CD4-positive, alpha-beta T cell treated with Interleukin-4 for 1 hour (primary cell): ENCODE results near the gene FNTB.
A peak's percentile ranks its signal among the peaks of the same experiment; 100 is the strongest.
"Not testable (repeated sequence)": the region's sequence is repeated elsewhere in the genome, so short reads cannot be mapped to it uniquely, and the experiment has no call there.

Experiments
- DNase-seq, 2 donors: peaks; one replicate each; pipeline ENCODE4 v3.0.0-alpha.2; 2020 to 2022

FNTB gene

GRCh38 chr14:65054471-65055085 lies 67.9 kb downstream of the FNTB start:
- DNase-seq, result peak in 1 of 2 donors; percentile 38

DNA sequence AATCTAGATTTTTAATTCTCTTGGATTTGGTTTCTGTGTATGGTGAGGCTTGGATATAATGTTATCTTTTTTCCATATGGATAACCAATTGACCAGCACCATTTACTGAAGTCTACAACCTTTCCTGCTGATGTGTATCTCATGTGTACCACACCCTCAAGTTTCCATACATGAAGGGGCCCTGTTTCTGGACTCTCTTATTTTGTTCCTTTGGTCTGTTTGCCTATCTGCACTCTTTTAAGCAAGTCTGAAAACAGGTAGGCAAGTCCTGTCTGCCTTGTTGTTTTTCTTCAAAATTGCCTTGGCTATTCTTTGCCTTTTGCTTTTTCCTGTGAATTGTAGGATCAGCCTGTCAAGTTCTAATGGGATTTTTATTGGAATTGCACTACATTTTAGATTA lies 71.0 kb downstream of the FNTB start:
- no peak for DNase-seq

- no peak for DNase-seq
Observed at GRCh38 chr14:65062096-65063075, 75.7 kb downstream of the FNTB start.

DNA sequence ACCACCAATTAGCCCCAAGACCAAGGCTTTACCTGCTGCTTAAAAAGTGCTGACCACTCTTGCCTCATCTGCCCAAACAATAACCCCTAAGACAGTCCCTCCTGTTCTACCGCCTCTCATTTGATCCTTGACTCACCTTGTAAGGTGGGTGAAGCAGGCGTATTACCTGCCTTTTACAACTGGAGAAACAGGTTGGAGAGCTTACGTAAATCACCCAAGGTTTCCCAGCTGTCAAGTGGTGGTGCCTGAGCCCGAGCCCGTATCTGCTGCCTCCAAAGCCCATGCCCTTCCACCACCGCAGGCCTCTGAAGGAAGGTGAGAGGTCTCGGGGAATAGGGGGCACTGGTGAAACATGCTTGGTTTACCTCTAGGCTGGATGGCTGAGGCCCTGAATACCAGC lies 79.0 kb downstream of the FNTB start:
- no peak for DNase-seq

GRCh38 chr14:65069874-65070413 lies 83.2 kb downstream of the FNTB start:
- no peak for DNase-seq

- no peak for DNase-seq
Observed at GRCh38 chr14:65070471-65070976, 83.8 kb downstream of the FNTB start.

GRCh38 chr14:65071544-65071943 lies 84.8 kb downstream of the FNTB start:
- no peak for DNase-seq

GRCh38 chr14:65072256-65072655 lies 85.6 kb downstream of the FNTB start:
- DNase-seq, result no peak

- no peak for DNase-seq
Observed at GRCh38 chr14:65072937-65073336, 86.2 kb downstream of the FNTB start.

DNA sequence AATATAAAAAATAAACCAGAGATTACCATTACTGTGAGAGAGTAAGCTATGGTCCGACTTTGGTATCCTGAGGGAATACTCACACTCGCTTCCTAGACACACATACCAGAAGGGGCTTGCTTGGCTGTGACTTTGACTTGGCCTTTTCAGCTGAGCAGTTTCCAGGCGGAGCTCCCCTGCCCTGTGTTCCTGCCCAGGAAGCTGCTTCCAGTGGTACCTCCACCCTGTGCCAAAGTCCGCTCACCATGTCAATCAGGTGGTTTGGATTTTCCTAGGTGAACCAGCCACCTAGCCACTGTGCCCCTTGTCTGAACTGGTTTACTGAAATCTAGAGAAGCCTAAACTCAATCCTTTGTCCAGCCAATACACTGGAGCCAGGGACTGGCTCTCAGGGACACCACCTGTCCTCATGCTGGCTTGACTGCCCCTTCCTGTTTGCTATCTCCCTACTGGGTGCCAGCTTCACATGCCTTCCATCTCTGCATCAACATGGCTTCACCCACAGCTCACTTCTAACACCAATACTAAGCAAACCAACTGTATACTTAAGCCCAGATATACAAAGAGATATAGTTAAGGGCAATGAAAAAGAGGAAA lies 87.0 kb downstream of the FNTB start:
- no peak for DNase-seq

DNA sequence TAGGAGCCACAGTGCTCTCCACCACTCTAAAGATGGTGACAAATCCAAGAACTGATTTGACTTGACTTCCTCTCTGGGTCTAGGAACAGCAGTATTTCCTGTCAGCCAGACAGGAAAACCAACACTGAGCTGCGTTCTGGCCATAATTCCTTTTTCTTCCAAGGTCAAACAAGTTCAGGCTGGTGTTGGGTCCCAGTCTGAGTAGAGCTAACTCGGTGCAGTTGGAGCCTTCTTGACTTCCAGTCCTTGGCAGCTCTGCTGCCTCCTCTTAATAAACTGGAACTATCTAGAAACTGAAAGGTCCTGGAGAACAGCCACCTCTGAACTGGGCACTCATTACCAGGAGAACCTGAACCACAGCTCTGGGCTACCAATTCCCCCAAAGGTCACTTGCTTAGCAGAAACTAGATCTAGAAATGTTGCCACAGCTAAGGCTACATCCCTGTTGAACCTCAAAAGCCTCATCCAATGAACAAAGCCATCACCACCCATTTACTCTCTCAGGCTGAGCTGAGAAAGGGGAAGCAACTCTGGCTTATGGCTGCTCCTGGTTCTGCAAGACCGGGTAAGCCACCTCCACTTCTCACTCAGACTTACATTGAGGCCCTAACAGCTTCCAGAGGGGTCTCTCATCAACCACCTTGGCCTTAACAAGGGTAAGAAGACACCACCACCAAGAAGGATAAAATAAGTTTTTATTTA lies 87.9 kb downstream of the FNTB start:
- DNase-seq, result peak in 1 of 2 donors; percentile 32

- DNase-seq, result no peak
Observed at GRCh38 chr14:65075628-65076325, 89.1 kb downstream of the FNTB start.

GRCh38 chr14:65077318-65077717 lies 90.6 kb downstream of the FNTB start:
- no peak for DNase-seq

GRCh38 chr14:65079201-65079600 lies 92.5 kb downstream of the FNTB start:
- no peak for DNase-seq

GRCh38 chr14:65079768-65080167 lies 93.1 kb downstream of the FNTB start:
- no peak for DNase-seq

DNA sequence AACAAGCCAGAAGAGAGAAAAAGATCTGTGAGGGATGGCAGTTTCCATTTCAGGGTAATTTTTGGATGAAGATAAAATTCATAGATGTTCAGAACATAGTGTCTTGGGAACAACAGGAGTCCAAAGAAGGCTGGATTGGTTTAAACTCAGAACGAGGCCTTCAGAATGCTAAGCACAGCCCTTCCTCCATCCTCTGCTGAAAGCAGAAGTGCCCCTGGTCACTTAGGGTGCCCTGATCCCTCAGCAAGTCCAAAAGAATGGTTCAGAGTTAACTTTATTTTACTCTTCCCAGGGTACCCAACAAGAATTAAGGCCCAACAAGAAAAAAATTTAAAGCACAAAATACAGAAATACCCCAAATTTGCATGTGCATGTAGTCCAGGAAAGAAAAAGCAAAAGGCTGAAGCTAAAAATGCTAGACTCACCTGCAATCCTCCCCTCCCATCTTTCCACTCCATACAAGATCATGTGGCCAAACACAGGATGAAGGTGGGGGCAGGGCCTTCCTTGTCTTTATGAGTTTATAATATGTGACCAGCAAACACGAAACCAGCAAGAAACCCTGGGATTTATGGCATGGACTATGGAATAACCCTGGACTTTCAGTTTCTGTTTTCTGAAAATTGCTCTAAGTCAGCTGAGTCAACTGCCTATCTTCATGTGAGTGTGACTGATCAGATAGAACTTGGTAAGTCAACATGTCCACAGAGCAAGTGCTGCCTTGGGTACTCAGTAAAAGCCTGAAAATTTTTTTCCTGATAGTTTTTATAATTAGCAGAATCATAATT lies 94.5 kb downstream of the FNTB start:
- DNase-seq, result no peak

- DNase-seq, result no peak
Observed at GRCh38 chr14:65082930-65083329, 96.2 kb downstream of the FNTB start.

GRCh38 chr14:65084554-65085505 lies 98.1 kb downstream of the FNTB start:
- no peak for DNase-seq

DNA sequence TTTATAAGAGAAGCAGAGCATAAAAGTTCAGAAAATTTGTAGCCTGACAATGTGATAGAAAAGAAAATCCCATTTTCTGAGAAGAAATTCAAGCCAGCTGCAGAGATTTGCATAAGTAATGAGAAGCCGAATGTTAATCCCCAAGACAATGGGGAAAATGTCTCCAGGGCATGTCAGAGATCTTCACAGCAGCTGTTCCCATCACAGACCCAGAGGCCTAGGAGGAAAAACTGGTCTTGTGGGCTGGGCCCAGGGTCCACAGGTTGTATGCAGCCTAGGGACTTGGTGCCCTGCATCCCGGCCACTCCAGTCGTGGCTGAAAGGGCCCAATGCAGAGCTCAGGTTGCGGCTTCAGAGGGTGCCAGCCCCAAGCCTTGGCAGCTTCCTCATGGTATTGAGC lies 100.0 kb downstream of the FNTB start:
- DNase-seq, result not testable (repeated sequence)

GRCh38 chr14:65087835-65088234 lies 101.1 kb downstream of the FNTB start:
- DNase-seq, result not testable (repeated sequence)
